HG02642 (cell line): ENCODE data around the gene GOLGA8J.
"Not testable (repeated sequence)": the region's sequence is repeated elsewhere in the genome, so short reads cannot be mapped to it uniquely, and the experiment has no call there.

ENCODE experiments used
- ATAC-seq: cut with Tn5 transposase; IDR thresholded peaks from one replicate; pipeline ENCODE4 v1.9.1; 2021; ENCODE audit warnings: mild to moderate bottlenecking; ENCODE audit not compliant: unreplicated experiment, poor library complexity

Gene GOLGA8J

DNA sequence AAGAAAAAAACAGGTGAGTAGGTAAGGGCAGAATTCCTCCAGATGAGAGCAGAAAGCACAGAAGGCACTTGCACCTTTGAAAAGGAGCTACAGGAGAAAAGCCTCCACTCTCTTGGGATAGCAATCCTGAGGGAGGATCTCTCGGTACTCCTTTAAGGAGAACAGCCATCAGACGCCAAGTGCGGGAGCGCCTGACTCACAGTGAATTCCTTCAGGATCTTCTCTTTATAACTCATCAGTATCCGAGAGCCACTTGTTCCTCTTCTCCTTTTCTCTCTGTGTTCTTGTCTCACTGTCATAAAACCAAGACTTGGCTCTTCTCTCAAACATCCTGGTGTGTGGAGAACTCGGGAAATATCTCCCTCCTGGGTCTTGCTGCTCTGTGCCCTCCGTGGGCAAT is 10.1 kb upstream of the GOLGA8J start:
- no peak for ATAC-seq

DNA sequence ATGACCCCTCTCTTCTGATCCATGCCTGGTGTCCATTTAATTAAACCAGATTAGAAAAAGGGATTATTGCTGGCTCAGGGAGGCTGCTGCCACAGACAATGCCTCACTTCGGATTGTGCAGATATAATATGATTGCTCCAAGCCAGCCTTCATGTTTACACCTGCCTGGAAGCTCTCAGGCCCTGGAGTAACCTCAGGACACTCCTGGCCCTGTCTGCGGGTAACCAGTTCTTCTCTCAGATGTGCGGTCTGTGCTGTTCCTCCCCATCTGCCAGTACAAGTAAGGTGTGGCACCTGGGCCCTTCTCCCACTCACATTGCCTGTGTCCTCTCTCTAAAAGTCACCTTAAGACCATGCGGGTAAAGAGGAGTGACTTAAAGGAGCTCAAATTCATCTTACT is 8.8 kb upstream of the GOLGA8J start:
- ATAC-seq: no peak

DNA sequence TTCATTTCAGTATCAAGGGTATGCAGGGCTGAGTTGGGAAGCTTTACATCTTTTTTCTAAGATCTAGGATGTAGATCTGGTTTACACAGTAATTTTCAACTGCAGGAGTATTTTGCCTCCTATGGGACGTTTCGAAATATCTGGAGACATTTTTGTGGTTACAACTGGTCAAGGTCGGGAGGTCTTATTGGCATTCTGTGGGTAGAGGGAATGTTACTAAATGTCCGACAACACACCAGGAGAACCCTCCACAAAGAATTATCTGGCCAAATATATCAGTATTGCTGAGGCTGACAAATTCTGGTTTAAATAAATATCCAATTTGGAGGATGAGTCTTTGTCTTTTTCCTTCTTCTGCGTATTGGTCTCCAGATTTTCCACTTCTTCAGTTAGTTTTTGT is 1.9 kb upstream of the GOLGA8J start:
- ATAC-seq: not testable (repeated sequence)

DNA sequence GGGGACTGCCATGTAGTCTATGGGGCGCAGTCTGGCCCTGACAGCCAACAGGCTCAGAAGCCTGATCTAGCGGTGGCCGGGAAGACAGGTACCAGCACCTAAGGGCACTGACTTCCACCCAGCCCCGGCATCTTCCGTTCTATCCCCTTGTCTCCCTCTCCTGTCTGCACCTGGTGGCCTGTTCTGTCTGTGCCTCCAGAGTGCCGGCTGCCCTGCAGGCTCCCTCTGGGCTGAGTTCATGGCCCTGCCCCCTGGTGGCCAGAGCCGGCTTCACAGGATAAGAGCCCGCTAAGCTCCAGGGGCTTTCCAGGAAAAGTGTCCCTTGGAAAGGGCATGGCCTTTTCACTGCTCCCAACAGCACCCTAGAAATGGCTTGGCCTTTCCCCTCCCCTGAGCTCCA is 15.1 kb downstream of the GOLGA8J start:
- ATAC-seq: not testable (repeated sequence)

DNA sequence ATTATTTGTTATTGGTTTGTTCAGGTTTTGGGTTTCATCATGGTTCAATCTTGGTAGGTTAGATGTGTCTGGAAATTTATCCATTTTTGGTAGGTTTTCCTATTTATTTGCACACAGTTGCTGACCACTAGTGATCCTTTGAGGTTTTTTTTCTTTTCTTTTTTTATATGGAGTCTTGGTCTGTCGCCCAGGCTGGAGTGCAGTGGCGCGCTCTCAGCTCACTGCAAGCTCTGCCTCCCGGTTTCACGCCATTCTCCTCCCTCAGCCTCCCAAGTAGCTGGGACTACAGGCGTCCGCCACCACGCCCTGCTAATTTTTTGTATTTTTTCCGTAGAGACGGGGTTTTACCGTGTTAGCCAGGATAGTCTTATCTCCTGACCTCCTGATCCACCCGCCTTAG is 20.1 kb downstream of the GOLGA8J start:
- not testable (repeated sequence) for ATAC-seq

DNA sequence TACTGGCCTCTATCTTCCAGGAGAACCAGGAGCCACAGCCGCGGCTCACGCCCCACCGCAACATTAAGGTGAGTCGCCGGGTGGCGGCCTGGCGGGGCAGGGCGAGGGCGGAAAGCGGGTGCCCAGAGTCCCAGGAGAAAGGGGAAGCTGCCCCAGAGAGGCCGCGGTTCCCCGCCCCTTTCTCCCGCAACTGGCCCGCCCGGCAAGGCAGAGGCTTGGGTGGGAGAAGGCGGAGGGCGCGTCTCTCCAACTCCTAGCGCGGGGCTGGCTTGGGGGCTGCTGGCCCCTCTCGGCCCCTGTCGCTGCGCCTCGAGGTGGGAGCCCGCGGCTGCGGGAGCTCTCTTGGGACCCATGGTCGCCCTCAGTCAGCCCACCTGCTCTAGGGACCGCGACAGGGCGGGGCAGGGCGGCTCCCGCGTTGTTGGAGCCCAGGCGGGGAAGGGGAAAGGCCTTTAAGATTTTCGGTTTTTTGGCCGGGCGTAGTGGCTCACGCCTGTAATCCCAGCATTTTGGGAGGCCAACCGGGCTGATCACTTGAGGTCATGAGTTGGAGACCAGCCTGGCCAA is 21.3 kb downstream of the GOLGA8J start:
- peak; percentile 36 for ATAC-seq

DNA sequence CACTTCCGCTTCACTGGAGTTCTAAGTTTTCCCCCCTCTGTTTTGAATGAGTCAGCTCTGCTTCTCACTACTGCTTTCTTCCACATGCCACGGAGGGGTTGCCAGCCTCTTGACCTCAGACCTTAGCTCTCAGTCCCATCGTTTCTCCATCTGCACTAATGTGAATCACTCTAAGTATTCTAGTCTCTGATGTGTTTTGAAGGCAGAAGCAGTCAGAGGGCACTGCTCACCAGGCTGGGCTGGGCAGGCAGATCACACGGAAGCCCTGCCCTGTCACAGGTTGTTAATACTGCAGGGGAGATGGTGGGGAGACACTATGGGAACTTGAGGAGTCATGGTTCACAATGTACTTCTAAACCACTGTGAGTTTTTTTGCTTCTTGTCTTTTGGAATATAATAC is 27.8 kb downstream of the GOLGA8J start:
- ATAC-seq: not testable (repeated sequence)

DNA sequence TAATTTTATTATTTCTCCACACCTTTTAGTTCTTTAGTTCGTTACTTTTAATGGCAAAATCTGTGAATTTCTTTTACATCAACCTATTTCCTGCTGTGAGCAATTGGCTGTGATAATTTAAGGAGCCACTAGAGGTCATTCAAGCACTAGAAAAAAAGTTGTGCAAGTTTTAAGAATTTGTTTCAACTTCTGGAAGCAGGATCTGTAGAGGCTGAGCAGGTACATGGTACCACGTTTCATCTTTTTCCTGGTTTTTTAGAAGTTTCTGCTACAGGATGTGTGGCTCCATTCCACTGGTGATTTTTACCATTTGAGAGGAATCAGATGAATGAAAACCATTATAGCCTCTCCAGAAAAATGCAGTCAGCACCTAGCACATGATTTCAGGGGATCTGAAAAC is 47.3 kb downstream of the GOLGA8J start:
- not testable (repeated sequence) for ATAC-seq

DNA sequence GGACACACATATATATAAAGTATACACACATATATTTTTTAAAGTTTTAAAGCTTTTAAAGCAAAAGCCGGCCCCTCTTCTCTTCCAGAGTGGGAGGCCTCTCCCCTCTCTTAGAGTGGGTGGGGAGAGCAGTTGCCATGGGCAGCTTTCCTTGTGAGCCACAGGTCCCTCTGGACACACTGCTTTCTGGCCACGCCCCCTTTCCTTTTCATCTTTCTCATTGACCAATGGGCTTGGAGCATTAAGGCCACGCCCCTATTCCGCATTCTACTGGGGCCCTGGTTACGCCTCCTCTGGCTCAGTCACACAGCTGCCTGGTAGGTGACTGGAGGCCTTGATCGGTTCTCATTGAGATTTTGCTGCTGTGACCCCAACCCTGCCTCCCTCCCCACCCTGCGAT is 52.0 kb downstream of the GOLGA8J start, which contains the start of gene GOLGA8T:
Gene GOLGA8T (plus strand): TSS at position 301 of the 400 bp plus-strand sequence. CDS start 98 bp downstream, at position 399.
- not testable (repeated sequence) for ATAC-seq
